SU-DHL-6 (cell line): Measurements from ENCODE around the gene ANK3.

Source experiments
- EZH2phosphoT487 ChIP-seq: fragments of 200-600 bp; sonication (generic), shearing (Covaris generic); conservative IDR thresholded peaks from 2 replicates; pipeline ENCODE4 v1.6.1; 2018; ENCODE audit warnings: mild to moderate bottlenecking, antibody characterized with exemption, low read length, moderate library complexity, mixed read lengths
- TF ChIP-seq, protein P1 (sequence below): fragments of 200-600 bp; sonication (generic); IDR thresholded peaks from one replicate; pipeline ENCODE4 v1.5.1; 2017; ENCODE audit warnings: antibody characterized with exemption, mild to moderate bottlenecking, low read length, moderate library complexity; ENCODE audit not compliant: insufficient read depth, poor library complexity, severe bottlenecking

DNA sequence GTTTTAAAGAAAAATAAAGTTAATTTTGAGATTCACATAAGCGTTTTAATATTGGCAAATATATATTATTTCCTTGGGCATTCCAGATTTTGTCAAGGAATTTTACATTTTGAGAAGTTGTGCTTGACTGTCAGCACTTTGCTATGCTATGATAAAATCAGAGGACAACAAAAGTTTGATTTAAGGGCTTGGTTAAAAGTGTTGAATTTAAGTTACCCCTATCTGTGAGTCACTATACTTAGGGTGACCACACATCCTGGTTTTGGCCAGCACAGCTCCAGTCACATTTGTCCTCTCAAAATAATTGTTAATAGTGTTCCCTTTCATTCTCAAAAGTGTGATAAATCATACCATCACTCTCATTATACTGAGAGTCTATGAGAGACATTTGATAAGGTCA is 34.2 kb upstream of the ANK3 start:
- TF ChIP-seq, protein P1, sequence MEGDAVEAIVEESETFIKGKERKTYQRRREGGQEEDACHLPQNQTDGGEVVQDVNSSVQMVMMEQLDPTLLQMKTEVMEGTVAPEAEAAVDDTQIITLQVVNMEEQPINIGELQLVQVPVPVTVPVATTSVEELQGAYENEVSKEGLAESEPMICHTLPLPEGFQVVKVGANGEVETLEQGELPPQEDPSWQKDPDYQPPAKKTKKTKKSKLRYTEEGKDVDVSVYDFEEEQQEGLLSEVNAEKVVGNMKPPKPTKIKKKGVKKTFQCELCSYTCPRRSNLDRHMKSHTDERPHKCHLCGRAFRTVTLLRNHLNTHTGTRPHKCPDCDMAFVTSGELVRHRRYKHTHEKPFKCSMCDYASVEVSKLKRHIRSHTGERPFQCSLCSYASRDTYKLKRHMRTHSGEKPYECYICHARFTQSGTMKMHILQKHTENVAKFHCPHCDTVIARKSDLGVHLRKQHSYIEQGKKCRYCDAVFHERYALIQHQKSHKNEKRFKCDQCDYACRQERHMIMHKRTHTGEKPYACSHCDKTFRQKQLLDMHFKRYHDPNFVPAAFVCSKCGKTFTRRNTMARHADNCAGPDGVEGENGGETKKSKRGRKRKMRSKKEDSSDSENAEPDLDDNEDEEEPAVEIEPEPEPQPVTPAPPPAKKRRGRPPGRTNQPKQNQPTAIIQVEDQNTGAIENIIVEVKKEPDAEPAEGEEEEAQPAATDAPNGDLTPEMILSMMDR = no peak
- no peak for TF ChIP-seq EZH2phosphoT487
